Chondrocyte (in vitro differentiated cells): Measurements from ENCODE around the gene REG4. TPM values are rescaled to one million over a fixed set of nuclear protein-coding genes. Genes with fewer than 3 reads are reported as not detected.

ENCODE experiments used
- DNase-seq: peaks from one replicate; pipeline ENCODE4 v3.0.0; 2021; ENCODE audit warnings: mixed read lengths, low spot score
- H3K27ac Mint-ChIP-seq: one replicate; pipeline ENCODE4 v1.8.0; 2021; ENCODE audit warnings: mild to moderate bottlenecking, moderate library complexity, mixed read lengths; ENCODE audit not compliant: unreplicated experiment
- H3K27me3 Mint-ChIP-seq: 2 replicates; pipeline ENCODE4 v1.8.0; 2021; ENCODE audit warnings: low read depth, mixed read lengths
- H3K36me3 Mint-ChIP-seq: 2 replicates; pipeline ENCODE4 v1.8.0; 2021; ENCODE audit warnings: low read depth, mixed read lengths
- H3K4me1 Mint-ChIP-seq: 2 replicates; pipeline ENCODE4 v1.8.0; 2021; ENCODE audit warnings: low read depth, mild to moderate bottlenecking, mixed read lengths
- H3K4me3 Mint-ChIP-seq: one replicate; pipeline ENCODE4 v1.8.0; 2021; ENCODE audit warnings: mild to moderate bottlenecking, moderate library complexity, mixed read lengths; ENCODE audit not compliant: unreplicated experiment
- H3K9me3 Mint-ChIP-seq: 2 replicates; pipeline ENCODE4 v1.8.0; 2021; ENCODE audit warnings: low read depth, mixed read lengths
- total RNA-seq: library from RNA; stranded (reverse); gene quantifications from 3 replicates; pipeline ENCODE4 v1.2.1, GENCODE V29; 2021
- TF ChIP-seq, protein P1 (sequence below): fragments of 200-600 bp; sonication (generic); IDR thresholded peaks from 2 replicates; pipeline ENCODE4 v1.5.0; 2021; ENCODE audit warnings: antibody characterized with exemption, mild to moderate bottlenecking, moderate library complexity

Gene REG4
- total RNA-seq, 1 donor from 2014 or later: not detected

DNA sequence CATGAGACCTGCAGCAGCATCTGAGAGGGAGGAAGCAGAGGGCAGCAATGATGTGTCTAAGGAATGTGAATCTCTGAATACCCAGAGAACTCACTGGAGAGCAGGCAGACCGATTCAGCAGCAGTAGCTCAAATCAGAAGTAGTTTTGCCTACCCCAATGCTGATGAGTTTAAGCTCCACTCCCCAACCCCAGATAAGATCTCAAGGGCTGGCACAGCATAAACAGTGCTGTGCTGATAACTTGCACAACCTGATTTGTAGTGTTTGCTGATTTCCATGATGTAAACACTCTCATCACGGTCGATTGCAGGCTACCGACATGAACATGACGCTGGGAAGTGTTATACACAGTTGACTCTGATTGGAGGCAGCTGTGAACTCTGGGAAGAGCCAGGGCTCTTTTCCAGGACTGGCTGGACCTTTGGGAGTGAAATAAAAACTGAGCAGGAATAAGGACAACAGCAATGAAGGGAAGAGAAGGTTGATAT, 31.3 kb downstream of the REG4 start:
- H3K27ac Mint-ChIP-seq: no peak overlapping the region

DNA sequence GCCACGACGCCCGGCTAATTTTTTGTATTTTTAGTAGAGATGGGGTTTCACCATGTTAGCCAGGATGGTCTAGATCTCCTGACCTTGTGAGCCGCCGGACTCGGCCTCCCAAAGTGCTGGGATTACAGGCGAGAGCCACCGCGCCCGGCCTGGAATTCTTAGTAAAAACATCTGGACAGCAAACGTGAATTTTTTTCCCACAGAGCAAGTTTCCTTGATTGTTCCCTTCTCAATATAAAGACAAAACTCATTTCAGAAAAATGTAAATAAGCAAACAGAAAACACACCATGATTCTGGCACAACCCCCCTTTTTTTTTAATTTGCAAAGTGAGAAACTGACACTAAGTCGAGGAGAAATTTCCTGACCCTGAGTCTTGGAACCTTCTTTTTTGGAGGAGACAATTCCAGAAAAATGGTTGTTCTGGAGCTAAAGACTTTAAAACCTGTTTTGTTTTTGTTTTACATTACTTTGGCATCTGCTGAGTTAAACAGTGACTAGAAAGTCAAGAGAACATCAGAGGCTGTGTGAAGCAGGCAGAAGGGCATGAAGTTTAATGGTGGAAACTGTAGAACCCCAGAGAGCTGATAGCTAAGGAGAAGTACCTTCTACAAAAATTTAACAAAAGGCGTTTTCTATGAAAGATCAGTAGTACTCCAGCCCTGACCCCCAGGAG, 32.2 kb downstream of the REG4 start:
- no peaks in the 10 kb centered on the region for H3K4me1 Mint-ChIP-seq
- DNase-seq: no peak
- no peak overlapping the region for H3K27ac Mint-ChIP-seq
- no peak overlapping the region for H3K4me3 Mint-ChIP-seq
- peaks cover 18% of the 10 kb centered on the region for H3K27me3 Mint-ChIP-seq
- TF ChIP-seq, protein P1, sequence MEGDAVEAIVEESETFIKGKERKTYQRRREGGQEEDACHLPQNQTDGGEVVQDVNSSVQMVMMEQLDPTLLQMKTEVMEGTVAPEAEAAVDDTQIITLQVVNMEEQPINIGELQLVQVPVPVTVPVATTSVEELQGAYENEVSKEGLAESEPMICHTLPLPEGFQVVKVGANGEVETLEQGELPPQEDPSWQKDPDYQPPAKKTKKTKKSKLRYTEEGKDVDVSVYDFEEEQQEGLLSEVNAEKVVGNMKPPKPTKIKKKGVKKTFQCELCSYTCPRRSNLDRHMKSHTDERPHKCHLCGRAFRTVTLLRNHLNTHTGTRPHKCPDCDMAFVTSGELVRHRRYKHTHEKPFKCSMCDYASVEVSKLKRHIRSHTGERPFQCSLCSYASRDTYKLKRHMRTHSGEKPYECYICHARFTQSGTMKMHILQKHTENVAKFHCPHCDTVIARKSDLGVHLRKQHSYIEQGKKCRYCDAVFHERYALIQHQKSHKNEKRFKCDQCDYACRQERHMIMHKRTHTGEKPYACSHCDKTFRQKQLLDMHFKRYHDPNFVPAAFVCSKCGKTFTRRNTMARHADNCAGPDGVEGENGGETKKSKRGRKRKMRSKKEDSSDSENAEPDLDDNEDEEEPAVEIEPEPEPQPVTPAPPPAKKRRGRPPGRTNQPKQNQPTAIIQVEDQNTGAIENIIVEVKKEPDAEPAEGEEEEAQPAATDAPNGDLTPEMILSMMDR: no peak
- H3K36me3 Mint-ChIP-seq: no peaks in the 10 kb centered on the region
- H3K9me3 Mint-ChIP-seq: no peaks in the 10 kb centered on the region

More for the DNA sequence above, 31.3 kb downstream of the REG4 start:
- no peaks in the 10 kb centered on the region for H3K9me3 Mint-ChIP-seq
- no peak overlapping the region for H3K4me3 Mint-ChIP-seq
- H3K36me3 Mint-ChIP-seq: no peaks in the 10 kb centered on the region
- TF ChIP-seq, protein P1: no peak
- no peaks in the 10 kb centered on the region for H3K4me1 Mint-ChIP-seq
- peaks cover 21% of the 10 kb centered on the region for H3K27me3 Mint-ChIP-seq
- no peak for DNase-seq

DNA sequence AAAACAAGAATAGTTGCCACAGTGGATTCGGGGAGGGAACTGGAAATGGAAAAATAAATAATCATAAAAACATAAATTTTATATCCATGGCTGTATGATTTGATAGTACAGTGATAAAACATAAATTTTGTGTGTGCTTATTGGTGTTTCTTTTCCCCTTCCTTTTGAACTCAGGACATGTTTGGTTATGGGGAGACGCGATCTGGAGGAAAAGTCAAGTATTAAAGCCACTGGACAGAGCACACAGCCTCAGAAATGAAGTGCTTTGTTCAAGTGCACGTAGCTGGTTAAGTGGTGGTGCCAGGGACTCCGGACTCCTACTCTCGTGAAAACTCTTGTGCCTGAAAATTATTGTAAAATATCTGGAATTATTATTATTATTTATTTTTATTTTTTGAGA, 32.9 kb downstream of the REG4 start:
- peaks cover 5% of the 10 kb centered on the region for H3K4me1 Mint-ChIP-seq
- no peaks in the 10 kb centered on the region for H3K9me3 Mint-ChIP-seq
- no peak overlapping the region for H3K27ac Mint-ChIP-seq
- H3K4me3 Mint-ChIP-seq: no peak overlapping the region
- no peaks in the 10 kb centered on the region for H3K36me3 Mint-ChIP-seq
- H3K27me3 Mint-ChIP-seq: peaks cover 12% of the 10 kb centered on the region
- no peak for DNase-seq
- TF ChIP-seq, protein P1: no peak

DNA sequence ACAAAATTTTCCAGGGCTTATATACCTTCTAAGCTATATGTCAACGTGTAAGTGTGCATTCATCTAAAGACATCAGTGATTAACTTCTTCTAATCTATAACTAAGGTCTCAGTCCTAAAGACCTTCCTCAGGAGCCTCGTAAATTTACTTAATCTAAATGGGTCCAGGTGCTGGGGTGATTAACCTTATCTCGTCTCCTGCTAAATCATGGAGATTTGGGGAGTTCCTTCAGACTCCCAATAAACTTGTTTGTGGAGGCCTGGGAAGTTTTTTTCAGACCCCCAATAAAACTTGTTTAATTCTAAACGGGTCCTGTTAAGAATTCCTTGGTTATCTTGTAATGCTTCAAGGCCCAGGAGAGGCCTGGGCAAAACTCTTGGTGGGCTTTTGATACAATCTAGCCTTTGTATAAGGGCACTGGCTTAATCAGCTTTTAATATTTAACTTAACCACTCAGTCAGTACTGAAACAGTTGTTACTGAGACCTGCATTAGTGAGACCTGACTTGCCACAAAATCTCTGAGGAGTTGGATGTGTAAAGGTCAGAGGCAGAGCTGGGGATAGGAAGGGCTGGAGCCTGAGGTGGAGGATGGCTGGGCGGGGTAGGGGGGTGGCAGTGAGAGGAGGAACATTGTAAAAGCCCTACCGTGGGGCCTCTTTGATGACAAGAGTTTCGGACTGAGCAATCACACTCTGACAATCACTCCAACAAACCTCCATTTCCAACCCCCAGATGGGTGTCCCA, 36.3 kb downstream of the REG4 start:
- H3K9me3 Mint-ChIP-seq: no peaks in the 10 kb centered on the region
- no peak overlapping the region for H3K27ac Mint-ChIP-seq
- H3K4me1 Mint-ChIP-seq: peaks cover 5% of the 10 kb centered on the region
- no peaks in the 10 kb centered on the region for H3K36me3 Mint-ChIP-seq
- DNase-seq: no peak
- peaks cover 5% of the 10 kb centered on the region for H3K27me3 Mint-ChIP-seq
- TF ChIP-seq, protein P1: no peak
- no peak overlapping the region for H3K4me3 Mint-ChIP-seq

DNA sequence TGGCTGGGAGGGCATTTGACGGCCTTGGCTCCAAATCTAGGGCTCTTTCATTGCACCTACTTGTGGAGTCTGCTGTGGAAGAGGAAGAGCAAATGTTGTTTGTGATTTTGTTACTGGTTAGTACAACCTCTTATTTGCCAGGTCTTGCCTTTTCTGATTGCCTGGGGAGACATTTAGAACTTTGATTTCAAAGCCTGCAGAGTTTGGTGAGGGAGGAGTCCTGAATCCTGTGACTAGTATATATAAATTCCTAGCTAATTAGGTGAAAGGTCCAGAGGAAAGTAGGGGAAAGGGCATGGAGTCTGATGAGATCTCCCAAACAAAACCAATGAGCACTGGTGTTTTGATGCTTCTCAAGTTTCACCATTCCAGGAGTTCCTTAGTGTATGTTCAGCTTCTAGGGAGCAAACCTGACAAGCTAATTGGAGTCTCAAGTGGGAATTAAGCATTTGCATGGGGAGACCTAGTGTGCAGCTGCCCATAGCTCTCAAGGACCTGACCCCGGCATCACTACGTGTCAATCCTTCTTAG, 37.5 kb downstream of the REG4 start:
- Mint-ChIP-seq H3K9me3 (no peaks in the 10 kb centered on the region), H3K27me3 (no peaks in the 10 kb centered on the region), H3K4me3 (no peak overlapping the region), H3K36me3 (no peaks in the 10 kb centered on the region), H3K27ac (no peak overlapping the region), H3K4me1 (peaks cover 5% of the 10 kb centered on the region)
- DNase-seq: no peak
- TF ChIP-seq, protein P1: no peak
